Vagina (tissue), 2 donors: ENCODE measurements around the gene PRRT4. TPM values are rescaled to one million over a fixed set of nuclear protein-coding genes. Genes with fewer than 3 reads are reported as not detected.

ENCODE experiments used
- DNase-seq, 2 donors: peaks; one replicate each; pipeline ENCODE4 v3.0.0-alpha.2; 2017; ENCODE audit errors: extremely low spot score in 2 of 2
- H3K27ac ChIP-seq: fragments of 200-600 bp; sonication (generic); one replicate; pipeline ENCODE4 v1.5.1; 2019
- H3K27me3 ChIP-seq: fragments of 200-600 bp; sonication (generic); one replicate; pipeline ENCODE4 v1.5.1; 2019
- H3K36me3 ChIP-seq, 2 donors: fragments of 200-600 bp; sonication (generic); one replicate each; pipeline ENCODE4 v1.5.1; 2017 to 2019
- H3K4me1 ChIP-seq: fragments of 200-600 bp; sonication (generic); one replicate; pipeline ENCODE4 v1.5.1; 2019
- H3K4me3 ChIP-seq, 2 donors: fragments of 200-600 bp; sonication (generic); 1 replicate in 1 of 2; 2 replicates in 1 of 2; pipeline ENCODE4 v1.5.1; 2016 to 2019
- H3K9me3 ChIP-seq: fragments of 200-600 bp; sonication (generic); one replicate; pipeline ENCODE4 v1.5.1; 2019
- POLR2A ChIP-seq, 2 donors: fragments of 450-650 bp; IDR thresholded peaks; one replicate each; pipeline ENCODE4 v1.6.1; 2017; ENCODE audit warnings: antibody characterized with exemption in 2 of 2, mild to moderate bottlenecking in 2 of 2, moderate library complexity in 2 of 2
- POLR2AphosphoS5 ChIP-seq, 2 donors: sonication (generic); formaldehyde crosslinking; IDR thresholded peaks; one replicate each; pipeline ENCODE4 v1.9.0; 2017; ENCODE audit warnings: antibody characterized with exemption in 2 of 2, mild to moderate bottlenecking in 2 of 2, low read depth in 1 of 2; ENCODE audit not compliant: insufficient read depth in 1 of 2
- intact Hi-C: fragments of 100-400 bp; cut with DNase I; formaldehyde crosslinking; loops from one replicate; pipeline ENCODE4 v1.15.1; 2023
- total RNA-seq: library from RNA; depleted of rRNA; stranded (reverse); fragments of >200 nt; gene quantifications from one replicate; pipeline ENCODE4 v1.2.3, GENCODE V29; 2016
- TF ChIP-seq, protein P1 (sequence below), 3 experiments: fragments of 450-650 bp in 2 of 3; fragments of 200-600 bp in 1 of 3; sonication (generic) in 1 of 3; IDR thresholded peaks; one replicate each; pipeline ENCODE4 v1.5.1; 2017 to 2019; ENCODE audit warnings: antibody characterized with exemption in 3 of 3, mild to moderate bottlenecking in 2 of 3, moderate library complexity in 2 of 3

Gene PRRT4
- total RNA-seq, 1 donor from 2014 or later, result 7.6 TPM

GRCh38 chr7:128407751-128408708 lies 46.5 kb upstream of the PRRT4 start:
- Histone ChIP-seq H3K36me3 (peaks cover 0 to under 1% of the 10 kb centered on the region in 2 donors), H3K4me3 (peak overlapping the region; percentile 63 to 66), H3K4me1 (peaks cover 54% of the 10 kb centered on the region), H3K27ac (peak overlapping the region; percentile 90), H3K27me3 (no peaks in the 10 kb centered on the region), H3K9me3 (no peaks in the 10 kb centered on the region)
- intact Hi-C loops, result loop anchor here (10.0 kb wide), 2 partner anchors 47 to 1667 kb away; partner anchors contain the start of genes HILPDA and KLHDC10
- no peak for DNase-seq
- TF ChIP-seq, protein P1, sequence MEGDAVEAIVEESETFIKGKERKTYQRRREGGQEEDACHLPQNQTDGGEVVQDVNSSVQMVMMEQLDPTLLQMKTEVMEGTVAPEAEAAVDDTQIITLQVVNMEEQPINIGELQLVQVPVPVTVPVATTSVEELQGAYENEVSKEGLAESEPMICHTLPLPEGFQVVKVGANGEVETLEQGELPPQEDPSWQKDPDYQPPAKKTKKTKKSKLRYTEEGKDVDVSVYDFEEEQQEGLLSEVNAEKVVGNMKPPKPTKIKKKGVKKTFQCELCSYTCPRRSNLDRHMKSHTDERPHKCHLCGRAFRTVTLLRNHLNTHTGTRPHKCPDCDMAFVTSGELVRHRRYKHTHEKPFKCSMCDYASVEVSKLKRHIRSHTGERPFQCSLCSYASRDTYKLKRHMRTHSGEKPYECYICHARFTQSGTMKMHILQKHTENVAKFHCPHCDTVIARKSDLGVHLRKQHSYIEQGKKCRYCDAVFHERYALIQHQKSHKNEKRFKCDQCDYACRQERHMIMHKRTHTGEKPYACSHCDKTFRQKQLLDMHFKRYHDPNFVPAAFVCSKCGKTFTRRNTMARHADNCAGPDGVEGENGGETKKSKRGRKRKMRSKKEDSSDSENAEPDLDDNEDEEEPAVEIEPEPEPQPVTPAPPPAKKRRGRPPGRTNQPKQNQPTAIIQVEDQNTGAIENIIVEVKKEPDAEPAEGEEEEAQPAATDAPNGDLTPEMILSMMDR (IDR thresholded peaks at IDR 0.05), result no peak
- TF ChIP-seq POLR2A (IDR thresholded peaks at IDR 0.05) (no peak), POLR2AphosphoS5 (IDR thresholded peaks at IDR 0.05; ENCODE audit: insufficient read depth in 1 of 2, low read depth in 1 of 2) (no peak)

GRCh38 chr7:128407233-128407589 lies 45.7 kb upstream of the PRRT4 start:
- intact Hi-C loops, result loop anchor here (10.0 kb wide), 2 partner anchors 48 to 1668 kb away; partner anchors contain the start of genes HILPDA and KLHDC10
- Histone ChIP-seq H3K27ac (peak overlapping the region; percentile 90), H3K4me1 (peaks cover 54% of the 10 kb centered on the region), H3K4me3 (no peak overlapping the region), H3K9me3 (no peaks in the 10 kb centered on the region), H3K36me3 (peaks cover 0 to 5% of the 10 kb centered on the region in 2 donors), H3K27me3 (no peaks in the 10 kb centered on the region)
- TF ChIP-seq, protein P1 (IDR thresholded peaks at IDR 0.05), result no peak
- TF ChIP-seq POLR2AphosphoS5 (IDR thresholded peaks at IDR 0.05; ENCODE audit: insufficient read depth in 1 of 2, low read depth in 1 of 2) (no peak), POLR2A (IDR thresholded peaks at IDR 0.05) (no peak)
- DNase-seq, result no peak

- intact Hi-C loops, result loop anchor here (10.0 kb wide), 2 partner anchors 48 to 1668 kb away; partner anchors contain the start of genes HILPDA and KLHDC10
- DNase-seq, result no peak
Observed at GRCh38 chr7:128406314-128407232, 45.1 kb upstream of the PRRT4 start.

GRCh38 chr7:128405471-128406313 lies 44.2 kb upstream of the PRRT4 start:
- intact Hi-C loops, result loop anchor here (10.0 kb wide), 2 partner anchors 49 to 1669 kb away; partner anchors contain the start of genes HILPDA and KLHDC10
- no peak for DNase-seq
- no peak for TF ChIP-seq POLR2A (IDR thresholded peaks at IDR 0.05)
- TF ChIP-seq POLR2AphosphoS5 (IDR thresholded peaks at IDR 0.05; ENCODE audit: insufficient read depth in 1 of 2, low read depth in 1 of 2), result no peak
- TF ChIP-seq, protein P1 (IDR thresholded peaks at IDR 0.05), result no peak
- Histone ChIP-seq H3K4me1 (peaks cover 54% of the 10 kb centered on the region), H3K9me3 (no peaks in the 10 kb centered on the region), H3K27ac (peak overlapping the region; percentile 90), H3K36me3 (peaks cover 0 to 10% of the 10 kb centered on the region in 2 donors), H3K4me3 (peak overlapping the region; percentile 58 to 96), H3K27me3 (no peaks in the 10 kb centered on the region)

More at GRCh38 chr7:128406314-128407232, 45.1 kb upstream of the PRRT4 start:
- H3K4me1 ChIP-seq, result peaks cover 54% of the 10 kb centered on the region
- no peaks in the 10 kb centered on the region for H3K9me3 ChIP-seq
- H3K27me3 ChIP-seq, result no peaks in the 10 kb centered on the region
- H3K27ac ChIP-seq, result peak overlapping the region; percentile 90
- peak overlapping the region; percentile 58 to 96 for H3K4me3 ChIP-seq
- peaks cover 0 to 5% of the 10 kb centered on the region in 2 donors for H3K36me3 ChIP-seq
- TF ChIP-seq, protein P1 (IDR thresholded peaks at IDR 0.05), result no peak
- no peak for TF ChIP-seq POLR2AphosphoS5 (IDR thresholded peaks at IDR 0.05; ENCODE audit: insufficient read depth in 1 of 2, low read depth in 1 of 2)
- no peak for TF ChIP-seq POLR2A (IDR thresholded peaks at IDR 0.05)
